ENCODE measurements around the gene MPI.

DNA sequence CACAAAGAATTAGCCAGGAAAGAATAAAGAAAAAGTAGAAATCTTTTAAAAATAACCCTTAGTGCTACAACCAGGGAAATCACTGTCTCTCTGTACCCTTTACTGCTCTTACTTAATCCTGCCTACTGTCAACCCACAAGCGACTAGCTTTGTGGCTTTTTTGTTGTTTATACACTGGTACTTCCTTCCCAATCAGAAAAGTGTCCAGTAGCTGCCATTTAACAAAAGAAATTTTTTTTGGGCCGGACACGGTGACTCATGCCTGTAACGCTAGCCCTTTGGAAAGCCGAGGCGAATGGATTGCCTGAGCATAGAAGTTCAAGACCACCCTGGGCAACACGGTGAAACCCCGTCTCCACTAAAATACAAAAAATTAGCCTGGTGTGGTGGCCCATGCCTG lies 30.6 kb downstream of the MPI start:
- TF ChIP-seq, protein P1, sequence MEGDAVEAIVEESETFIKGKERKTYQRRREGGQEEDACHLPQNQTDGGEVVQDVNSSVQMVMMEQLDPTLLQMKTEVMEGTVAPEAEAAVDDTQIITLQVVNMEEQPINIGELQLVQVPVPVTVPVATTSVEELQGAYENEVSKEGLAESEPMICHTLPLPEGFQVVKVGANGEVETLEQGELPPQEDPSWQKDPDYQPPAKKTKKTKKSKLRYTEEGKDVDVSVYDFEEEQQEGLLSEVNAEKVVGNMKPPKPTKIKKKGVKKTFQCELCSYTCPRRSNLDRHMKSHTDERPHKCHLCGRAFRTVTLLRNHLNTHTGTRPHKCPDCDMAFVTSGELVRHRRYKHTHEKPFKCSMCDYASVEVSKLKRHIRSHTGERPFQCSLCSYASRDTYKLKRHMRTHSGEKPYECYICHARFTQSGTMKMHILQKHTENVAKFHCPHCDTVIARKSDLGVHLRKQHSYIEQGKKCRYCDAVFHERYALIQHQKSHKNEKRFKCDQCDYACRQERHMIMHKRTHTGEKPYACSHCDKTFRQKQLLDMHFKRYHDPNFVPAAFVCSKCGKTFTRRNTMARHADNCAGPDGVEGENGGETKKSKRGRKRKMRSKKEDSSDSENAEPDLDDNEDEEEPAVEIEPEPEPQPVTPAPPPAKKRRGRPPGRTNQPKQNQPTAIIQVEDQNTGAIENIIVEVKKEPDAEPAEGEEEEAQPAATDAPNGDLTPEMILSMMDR (IDR thresholded peaks at IDR 0.05 in 4 of 5, conservative IDR thresholded peaks at IDR 0.05 in 1 of 5): no peak
- TF ChIP-seq POLR2A (IDR thresholded peaks at IDR 0.05): no peak

All from gastrocnemius medialis (tissue), 4 donors.